Superior temporal gyrus (tissue), 1 donor: ENCODE data around the gene FBXO5.
A peak's percentile ranks its signal among the peaks of the same experiment; 100 is the strongest.
"Not testable (repeated sequence)": the region's sequence is repeated elsewhere in the genome, so short reads cannot be mapped to it uniquely, and the experiment has no call there.

Experiments used
- DNase-seq: peaks from one replicate; pipeline ENCODE4 v3.0.0-alpha.2; 2016; ENCODE audit errors: extremely low spot score

FBXO5 gene, protein sequence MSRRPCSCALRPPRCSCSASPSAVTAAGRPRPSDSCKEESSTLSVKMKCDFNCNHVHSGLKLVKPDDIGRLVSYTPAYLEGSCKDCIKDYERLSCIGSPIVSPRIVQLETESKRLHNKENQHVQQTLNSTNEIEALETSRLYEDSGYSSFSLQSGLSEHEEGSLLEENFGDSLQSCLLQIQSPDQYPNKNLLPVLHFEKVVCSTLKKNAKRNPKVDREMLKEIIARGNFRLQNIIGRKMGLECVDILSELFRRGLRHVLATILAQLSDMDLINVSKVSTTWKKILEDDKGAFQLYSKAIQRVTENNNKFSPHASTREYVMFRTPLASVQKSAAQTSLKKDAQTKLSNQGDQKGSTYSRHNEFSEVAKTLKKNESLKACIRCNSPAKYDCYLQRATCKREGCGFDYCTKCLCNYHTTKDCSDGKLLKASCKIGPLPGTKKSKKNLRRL

DNA sequence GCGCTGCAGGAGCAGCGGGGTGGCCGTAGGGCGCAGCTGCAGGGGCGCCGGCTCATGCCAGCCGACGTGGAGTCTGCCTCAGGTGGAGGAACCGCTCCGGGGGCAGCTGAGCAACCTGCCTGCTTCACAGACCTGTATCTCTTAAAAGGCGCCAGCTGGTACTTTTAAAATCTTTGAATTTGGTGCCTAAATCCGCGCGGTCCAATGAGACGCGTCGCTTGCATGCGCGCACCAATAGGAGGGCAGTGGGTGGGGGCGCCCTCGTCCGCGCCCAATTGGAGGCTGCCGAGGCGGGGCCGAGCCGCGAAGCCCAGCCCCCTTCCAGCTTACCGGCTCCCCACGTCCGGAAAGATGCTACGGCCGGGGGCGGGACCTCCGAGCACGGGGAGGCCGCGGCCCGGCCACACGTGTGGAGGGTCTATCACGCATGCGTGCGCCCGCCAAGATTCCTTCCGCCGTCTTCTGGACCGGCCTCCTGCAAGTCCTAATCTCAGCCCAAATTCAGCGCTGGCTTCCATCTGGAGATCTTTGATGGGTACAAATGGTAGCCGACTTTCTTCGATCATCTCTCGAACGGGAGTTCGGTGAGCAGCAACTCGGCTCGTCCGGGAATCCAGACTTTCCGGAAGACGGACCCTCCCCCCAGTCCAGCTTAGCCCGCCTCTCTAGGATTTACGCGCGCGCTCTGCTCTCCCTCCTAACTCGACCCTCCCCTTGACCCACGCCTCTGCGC is at the start of gene FBXO5:
Gene FBXO5 (minus strand): TSS at position 138 of the 733 bp plus-strand sequence. CDS start 82 bp downstream, at position 56.
- DNase-seq = peak; percentile 95

- peak; percentile 76 for DNase-seq
Measured at GRCh38 chr6:153032255-153032882, 49.5 kb upstream of the FBXO5 start.

DNA sequence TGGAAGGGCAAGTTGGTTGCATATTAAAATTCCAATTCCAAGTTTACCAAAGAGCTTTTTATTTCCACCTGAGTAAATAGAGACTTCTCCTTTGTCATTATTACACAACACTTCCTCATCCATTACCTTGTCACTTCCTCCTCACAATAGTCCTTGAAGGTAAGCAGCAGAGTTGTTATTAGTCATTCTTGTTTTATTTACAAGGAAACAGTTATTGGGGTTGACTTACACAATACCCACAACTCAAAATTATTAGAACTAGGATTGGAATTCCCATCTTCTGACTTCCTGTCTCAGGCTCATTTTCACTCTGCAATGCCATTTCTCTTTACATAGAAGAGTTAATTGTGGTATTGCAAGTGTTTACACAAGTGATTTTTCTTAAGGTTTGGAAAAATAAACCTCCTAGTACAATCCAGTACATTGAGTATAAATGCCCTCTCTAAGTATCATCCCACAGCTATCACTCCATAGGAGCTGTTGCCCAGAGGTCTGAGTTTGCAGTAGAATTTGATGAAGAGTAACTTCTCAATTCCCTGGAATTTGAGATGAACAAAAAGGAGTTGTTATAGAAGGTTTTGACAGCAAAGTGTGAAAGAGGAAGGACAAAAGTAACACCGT is 48.6 kb upstream of the FBXO5 start:
- no peak for DNase-seq

DNA sequence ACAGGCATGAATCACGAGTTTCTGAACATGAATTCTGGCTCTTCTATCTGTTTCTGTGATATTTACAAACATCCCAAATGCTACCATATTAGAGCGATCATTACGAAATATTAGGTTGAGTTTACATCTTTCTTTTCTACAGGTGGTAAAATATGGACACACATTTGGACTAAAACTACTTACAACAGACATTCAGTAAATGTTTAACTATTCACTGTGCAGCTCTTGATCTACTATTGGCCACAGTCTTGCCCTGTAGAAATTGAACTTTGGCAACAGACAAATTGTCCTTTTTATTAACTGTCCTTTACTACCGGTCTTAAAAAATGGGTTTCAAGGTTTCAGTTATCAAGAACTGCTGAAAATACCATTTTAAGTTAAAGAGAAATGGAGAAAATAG is 46.1 kb upstream of the FBXO5 start:
- no peak for DNase-seq

DNA sequence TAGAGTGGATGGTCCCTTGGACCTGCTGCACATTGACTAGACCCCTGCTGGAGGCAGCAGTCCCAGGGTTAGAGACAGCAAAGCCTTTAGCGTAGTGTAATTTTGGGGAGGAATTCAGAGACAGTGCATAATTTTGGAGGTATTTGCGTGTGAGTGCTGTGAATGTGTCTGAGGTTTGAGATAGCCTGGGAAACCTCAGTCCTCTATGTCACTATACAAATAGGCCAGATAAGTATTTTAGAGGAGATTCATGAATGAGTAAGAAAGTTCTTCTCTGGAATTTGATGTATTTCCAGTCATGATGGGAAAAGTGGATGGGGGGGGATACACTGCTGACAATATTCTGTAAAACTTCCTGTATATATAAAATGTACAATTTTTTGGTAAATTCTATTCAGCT is 45.4 kb upstream of the FBXO5 start:
- DNase-seq = no peak

DNA sequence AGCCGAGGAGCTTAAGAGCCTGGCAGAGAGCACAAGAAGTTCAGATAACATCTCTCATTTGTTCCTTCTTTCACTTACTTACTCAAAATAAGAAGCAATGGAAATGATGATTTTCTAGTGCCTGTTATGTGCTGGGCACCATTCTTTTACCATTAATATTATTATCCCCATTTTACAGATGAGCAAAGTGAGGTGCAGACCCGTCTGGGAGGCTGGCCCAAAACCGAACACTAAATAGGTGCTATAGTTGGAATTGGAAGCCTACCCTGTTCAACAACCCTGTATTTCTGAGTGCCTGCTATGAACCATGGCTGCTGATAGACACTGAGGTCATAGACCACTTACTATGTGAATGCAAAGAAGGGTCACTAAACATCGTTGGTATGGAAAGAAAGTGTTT is 44.6 kb upstream of the FBXO5 start:
- no peak for DNase-seq

GRCh38 chr6:153024709-153025017 is 41.8 kb upstream of the FBXO5 start:
- no peak for DNase-seq

GRCh38 chr6:153023977-153024708 is 41.3 kb upstream of the FBXO5 start:
- DNase-seq = peak; percentile 88

- DNase-seq = no peak
Measured at GRCh38 chr6:153018355-153018754, 35.5 kb upstream of the FBXO5 start.

DNA sequence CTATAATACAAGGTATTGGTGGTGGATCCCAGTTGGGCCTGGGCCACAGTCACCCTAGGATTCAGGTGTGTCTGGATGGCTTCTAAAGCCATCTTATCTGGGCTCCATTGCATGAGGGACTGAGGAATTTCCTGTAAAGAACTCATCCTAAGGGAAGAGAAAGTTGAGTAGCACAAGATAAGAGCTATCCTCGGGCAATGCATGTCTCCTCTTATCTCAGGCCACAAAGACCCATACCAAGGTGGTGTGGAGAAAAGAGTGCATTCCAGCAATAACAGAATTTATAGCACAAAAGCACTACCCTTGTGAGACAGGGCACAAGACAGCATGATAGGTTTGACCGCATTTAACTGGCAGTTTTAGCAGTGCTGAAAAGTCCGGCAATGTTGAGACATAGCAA is 34.0 kb upstream of the FBXO5 start:
- no peak for DNase-seq

GRCh38 chr6:153015094-153015640 is 32.3 kb upstream of the FBXO5 start:
- no peak for DNase-seq

- no peak for DNase-seq
Measured at GRCh38 chr6:153013438-153013837, 30.6 kb upstream of the FBXO5 start.

DNA sequence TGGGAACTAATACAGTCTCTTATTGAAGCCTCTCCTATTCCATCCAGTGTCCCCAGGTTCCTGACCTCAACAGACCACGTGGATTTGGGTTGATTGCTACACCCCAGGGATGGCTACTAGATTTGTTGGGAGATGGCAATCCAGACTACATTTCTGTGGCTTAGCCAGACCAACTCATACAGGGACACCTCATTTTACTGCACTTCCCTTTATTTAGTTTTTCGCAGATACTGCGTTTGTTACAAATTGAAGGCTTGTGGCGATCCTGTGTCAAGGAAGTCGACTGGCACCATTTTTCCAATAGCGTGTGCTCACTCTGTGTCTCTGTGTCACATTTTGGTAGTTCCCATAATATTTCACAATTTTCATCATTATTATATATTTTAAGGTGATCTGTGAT is 30.0 kb upstream of the FBXO5 start:
- no peak for DNase-seq

GRCh38 chr6:153003366-153003690 is 20.5 kb upstream of the FBXO5 start:
- peak; percentile 58 for DNase-seq

- peak; percentile 96 for DNase-seq
Measured at GRCh38 chr6:153002613-153003365, 19.9 kb upstream of the FBXO5 start, which contains the start of gene MTRF1L. TSS of gene MTRF1L (minus strand) at chr6:153002709. CDS start at chr6:153002685, 24 bp downstream.

DNA sequence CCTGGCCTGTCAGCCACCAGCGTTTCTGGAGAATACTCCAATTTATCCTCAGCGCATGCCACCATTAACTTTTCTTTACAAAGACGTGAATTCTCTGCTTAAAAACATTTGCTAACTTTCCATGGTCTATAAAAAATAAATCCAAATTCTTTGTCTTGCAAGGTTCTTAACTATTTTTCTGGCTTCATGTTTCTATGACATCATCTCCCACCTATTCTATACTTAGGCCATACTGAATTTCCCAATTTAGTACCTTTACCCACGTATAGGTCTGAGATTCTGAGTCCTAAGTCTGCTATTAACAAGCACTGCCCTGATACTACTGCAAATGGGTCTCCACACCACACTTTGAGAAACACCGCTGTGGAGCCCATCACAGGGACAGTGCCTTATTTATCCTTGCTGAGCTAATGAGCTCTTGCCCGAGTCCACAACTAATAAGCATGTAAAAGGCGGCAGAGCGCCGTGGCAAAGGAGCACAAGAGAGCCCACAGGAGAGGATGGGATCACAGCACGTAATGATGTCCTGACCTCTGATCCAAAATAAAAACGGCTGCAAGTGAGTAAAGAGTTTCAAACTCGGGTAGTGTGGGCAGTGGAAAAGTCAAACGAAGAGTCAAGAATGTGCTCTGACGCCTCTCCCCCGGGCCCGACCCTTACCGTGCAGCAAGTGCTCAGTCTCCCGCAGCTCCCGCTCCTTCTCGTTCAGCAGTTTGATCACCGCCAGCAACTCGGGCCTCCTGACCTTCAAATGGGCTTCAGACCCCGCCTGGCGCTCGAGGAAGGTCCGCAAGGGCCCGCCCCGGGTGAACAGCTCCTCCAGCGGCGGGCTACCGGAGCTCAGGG is 19.1 kb upstream of the FBXO5 start:
- peak; percentile 22 for DNase-seq

- DNase-seq = not testable (repeated sequence)
Measured at GRCh38 chr6:153000790-153001189, 17.9 kb upstream of the FBXO5 start.

DNA sequence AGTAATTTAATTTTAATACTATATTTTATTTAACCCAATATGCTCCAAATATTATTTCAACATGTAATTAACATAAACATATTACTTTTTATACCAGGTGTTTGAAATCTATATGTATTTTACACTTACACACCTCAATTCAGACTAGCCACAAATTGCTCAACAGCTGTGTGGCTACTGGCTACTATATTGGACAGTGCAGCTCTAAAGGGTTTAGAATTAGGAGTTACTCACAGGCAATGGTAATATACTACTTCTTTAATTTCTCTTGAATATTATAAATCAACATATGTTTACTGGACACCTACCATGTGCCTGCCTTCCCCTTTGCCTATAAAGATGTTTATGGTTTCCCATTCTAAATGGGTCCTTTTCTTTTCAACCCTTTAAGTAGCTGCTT is 17.4 kb upstream of the FBXO5 start:
- DNase-seq = no peak

DNA sequence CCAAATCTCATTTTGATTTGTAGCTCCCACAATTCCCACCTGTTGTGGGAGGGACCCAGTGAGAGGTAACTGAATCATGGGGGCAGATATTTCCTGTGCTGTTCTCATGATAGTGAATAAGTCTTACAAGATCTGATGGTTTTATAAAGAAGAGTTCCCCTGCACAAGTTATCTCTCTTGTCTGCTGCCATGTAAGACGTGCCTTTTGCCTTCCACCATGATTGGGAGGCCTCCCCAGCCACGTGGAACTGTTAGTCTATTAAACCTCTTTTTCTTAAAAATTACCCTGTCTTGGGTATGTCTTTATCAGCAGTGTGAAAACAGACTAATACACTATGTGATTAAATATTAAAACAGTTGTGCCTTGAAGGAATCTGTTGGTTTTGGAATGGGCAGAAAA is 16.7 kb upstream of the FBXO5 start:
- not testable (repeated sequence) for DNase-seq

DNA sequence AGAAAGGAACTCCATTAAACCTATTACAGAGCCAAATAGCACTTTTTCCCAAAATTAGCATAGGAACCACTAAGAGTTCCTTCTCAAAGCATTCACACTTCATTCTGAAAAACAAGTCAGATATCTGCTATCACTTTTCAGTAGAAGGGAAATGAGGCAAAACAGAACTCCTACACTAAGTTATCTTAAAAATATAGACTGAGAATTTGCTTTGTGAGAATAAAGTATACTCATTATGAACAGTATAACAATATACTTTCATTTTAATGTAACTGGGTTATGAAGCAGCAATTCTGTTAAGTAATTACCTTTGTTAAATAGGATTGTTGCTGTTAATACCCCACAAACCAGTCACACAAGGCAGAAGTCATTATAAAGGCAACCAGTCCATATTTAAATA is 11.0 kb upstream of the FBXO5 start:
- no peak for DNase-seq
